Dermis microvascular lymphatic vessel endothelial cell (primary cell): Measurements from ENCODE around the gene PVALB. TPM values are rescaled to one million over a fixed set of nuclear protein-coding genes. Genes with fewer than 3 reads are reported as not detected.
A peak's percentile ranks its signal among the peaks of the same experiment; 100 is the strongest.

ENCODE experiments used
- DNase-seq, 2 donors: peaks; one replicate each; pipeline versions ENCODE4 v3.0.0 to v3.0.0-alpha.2; 2010; ENCODE audit warnings: low read depth in 2 of 2
- total RNA-seq: library from RNA; depleted of rRNA; stranded (reverse); fragments of >200 nt; gene quantifications from 2 replicates; pipeline ENCODE4 v1.2.1, GENCODE V29; 2014

Gene PVALB
- total RNA-seq, 1 donor from 2014 or later = not detected

DNA sequence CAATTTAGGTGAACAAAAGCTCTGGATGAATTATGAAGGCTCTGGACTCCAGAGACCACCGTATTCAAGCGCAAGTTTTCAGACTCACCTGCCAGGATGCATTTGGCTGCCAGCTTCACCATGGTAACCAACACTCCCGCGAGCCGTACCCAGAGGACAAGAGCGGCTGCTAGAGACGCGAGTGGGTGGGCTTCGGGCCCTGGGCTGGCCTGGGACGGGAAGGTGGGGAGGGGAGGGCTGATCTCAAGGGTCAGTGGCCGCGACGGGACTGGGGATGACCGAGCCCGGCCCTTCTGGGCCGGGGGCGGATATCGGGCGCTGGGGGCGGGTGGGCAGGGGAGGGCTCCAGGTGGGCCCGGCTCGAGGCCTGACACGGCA is 41.3 kb downstream of the PVALB start:
- DNase-seq = peak; percentile 17 to 29

DNA sequence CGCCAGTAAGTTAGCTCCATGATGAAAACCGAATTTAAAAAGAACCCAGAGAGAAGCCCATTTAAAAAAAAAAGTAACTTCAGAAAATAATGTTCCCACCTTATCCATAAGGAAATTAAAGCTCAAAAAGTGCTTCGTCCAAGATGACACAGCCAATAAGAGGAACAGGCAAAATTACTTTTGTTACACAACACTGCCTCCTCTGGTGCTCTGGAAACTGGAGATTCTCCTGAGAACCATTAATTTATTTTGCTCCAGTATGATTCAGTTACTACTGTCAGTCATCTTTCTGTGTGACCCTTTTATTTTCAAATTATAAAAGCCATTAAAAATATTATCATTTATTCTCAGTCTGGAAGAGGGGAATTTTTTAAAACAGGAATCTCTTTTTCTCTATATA is 42.9 kb downstream of the PVALB start:
- peak; percentile 22 to 50 for DNase-seq

DNA sequence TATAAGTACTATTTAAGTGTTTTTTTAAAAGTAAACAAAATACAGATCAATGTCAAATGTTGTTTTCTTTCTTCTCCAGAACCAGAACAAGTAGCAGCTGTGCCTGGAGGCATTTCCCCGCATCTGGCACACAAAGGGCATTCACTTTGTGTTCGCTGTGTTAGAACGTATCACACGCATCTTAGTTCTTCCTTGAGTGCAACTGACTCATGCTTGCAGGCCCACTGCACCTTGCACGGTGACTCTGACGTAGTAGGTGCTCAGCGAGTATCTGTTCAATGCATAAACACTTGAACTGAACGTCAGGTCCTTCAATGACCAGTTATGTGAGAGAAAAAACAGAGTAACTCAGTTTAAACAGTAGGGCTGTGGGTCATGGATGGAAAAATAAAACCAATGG is 44.4 kb downstream of the PVALB start:
- DNase-seq = no peak

DNA sequence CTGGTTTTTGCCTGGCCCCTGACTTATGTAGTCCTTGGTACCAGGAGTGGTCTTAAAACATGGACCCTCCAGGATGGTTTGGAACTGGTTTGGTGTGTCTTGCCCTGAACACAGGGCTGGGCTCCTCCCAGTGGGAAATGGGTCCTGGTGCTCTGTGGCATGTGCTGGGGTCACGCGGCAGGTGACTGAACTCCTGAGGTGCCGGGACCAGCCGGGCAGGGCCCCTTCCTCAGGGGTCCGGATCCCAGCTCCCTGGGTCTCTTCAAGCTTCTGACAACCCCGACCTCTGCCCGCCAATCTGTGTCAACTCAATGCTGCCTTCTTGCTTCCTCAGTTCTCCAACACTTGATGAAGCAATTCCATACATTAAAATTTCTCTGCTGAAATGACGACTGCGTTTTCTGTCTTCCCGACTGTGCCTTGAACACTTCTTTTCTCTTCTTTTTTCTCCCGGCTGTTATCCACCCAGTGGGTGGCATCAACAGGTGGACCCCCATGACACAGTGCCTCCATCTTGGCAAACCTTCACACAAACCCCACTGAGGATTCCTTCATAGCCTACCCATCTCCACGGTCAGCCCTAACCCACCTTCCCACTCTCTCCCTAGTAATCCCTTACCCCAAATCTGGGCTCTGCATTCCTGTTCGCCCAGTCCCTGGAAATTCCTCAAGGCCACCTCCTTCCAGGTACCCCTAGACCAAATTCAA is 45.3 kb downstream of the PVALB start:
- DNase-seq = no peak

DNA sequence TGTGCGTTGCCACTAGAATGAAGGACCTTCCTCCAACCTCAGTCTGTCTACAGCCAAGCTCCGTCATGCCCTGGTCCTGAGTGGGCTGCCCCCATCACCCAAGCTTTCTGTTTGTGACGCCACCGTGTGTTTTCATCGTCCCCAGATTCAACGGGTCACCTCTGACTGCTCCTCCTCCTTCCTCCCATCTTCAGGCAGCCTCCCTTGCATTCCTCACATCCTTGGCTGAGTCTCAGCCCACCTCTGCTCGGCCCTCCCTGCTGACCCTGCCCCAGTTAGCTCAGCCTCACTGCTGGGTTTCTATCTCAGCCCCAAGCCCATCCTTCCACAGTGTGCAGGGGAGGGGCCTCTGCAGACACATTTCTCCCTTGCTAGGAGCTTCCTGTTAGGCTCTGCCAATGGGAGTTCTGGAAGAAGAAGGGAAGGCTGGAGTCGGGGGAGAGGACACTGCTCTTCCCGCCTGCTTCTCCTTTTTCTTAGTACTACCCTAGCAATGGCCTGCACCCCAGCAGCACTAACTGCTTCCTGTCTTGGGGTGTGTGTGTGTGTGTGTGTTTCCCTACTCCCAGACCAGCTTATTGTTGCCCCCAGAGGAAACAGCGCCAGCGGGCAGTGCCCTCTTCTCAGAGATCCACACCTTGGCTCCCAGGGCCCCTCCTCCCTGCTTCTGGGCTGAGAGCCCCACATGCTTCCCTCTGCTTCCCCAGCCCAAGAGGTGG is 46.2 kb downstream of the PVALB start:
- DNase-seq = no peak

DNA sequence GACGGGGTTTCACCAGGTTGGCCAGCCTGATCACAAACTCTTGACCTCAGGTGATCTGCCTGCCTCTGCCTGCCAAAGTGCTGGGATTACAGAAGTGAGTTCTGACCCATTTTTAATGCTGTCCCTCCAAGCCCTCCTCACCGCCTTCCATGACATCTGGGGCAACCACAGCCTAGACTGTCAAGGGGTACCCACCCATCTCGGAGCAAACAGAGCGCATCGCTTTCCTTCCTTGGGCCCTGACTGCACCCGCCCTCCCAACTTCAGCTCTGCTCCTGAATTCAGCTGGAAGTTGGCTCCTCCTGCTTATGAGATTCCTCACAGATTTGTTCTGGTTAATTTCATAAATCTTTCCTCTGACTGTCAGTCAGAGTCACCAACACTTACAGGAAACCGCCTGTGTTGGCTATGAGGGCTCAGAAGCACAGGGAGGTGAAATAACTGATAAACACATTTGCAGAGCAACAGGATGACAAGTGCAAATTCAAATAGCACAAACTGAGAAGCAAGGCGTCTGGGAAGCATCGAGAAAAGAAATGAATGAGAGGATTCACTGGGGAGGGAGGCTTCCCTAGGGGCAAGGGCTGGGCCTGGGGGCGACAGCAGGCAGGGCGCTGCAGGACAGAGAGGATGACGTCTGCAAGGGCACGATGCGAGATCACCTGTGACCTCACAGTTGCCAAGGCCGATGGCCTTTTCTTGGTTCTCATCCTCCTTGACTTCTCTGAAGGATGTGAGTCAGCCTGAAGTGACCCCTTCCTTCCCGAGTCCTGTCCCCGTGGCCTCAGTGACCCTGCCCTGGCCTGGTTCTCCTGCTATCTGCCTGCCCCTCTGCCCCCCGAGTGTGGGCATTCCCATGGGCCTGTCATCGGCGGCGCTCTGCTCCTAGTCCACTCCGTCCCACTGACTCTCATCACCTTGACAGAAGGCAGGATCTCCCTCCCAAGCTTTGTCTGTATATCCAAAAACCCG is 47.0 kb downstream of the PVALB start:
- no peak for DNase-seq

DNA sequence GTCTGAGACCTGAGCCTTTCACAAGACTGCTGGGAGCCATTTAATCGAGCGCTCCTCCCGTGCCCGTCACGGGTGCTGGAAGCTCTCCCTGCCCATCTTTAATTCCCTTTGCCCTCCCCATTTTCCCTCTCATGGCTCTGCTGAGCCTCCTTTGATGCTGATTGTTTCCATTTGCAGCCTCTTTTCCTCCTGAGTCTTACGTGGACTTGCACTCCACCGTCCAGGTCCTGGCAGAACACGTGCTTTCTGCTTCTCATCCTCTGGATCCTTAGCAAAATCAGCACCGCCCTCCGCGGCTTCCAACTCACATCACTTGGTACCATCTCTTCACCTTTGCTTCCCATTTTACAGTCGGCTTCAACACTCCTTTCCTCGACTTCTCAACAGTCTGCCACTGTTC is 48.2 kb downstream of the PVALB start:
- DNase-seq = no peak

DNA sequence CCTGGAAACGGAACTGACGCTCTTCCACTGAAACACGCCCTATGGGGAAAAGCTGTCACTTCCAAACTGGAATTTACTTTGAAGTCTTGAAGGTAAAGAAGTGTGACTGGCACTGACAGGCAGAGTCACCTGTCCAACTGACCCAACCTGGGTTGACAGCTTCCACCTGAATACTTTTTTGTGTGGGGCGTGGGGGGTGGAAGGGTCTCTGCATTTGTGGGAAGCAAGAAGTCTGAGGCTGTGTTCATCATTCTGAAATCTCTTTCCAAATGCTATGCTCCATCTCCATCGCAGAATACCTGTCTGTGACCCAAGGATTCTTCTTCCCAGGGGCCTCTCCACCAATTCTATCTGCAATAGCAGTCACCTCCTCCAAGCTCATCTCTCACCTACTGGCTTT is 48.7 kb downstream of the PVALB start:
- DNase-seq = no peak

DNA sequence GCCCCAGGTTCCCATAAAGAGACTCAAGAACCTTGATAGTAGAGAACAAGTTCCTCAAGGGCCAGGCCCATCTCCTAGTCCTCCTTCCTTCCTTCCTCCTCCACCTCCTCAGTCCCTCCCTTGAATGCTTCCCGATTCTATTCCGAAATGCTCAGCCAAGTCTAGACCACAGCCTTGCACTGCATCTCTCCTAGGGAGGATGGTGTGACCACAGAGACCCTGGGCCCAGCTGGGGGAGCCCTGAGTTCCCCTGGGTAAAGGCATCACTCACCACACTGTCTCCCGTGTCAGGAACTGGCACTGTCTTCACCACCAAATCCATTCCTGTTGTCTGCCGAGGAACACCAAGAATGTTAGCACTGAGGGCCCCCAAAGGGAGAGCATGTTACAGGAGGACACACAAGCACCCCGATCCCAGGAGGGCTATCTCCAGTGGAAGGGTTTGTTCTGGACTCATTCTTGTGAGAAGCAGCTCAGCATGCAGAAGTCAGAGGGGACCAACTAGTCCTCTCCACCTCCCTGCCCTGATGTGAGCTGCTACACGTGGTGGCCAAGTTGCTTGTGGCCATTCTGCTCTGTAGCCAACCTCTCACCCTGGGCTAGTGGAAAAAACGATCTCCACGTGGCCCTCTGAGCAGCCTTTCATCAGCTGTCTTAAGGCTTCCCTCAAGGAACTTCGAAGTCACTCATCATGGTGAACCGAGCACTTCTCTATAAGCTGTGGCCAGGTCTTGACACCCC is 49.6 kb downstream of the PVALB start:
- DNase-seq = no peak

DNA sequence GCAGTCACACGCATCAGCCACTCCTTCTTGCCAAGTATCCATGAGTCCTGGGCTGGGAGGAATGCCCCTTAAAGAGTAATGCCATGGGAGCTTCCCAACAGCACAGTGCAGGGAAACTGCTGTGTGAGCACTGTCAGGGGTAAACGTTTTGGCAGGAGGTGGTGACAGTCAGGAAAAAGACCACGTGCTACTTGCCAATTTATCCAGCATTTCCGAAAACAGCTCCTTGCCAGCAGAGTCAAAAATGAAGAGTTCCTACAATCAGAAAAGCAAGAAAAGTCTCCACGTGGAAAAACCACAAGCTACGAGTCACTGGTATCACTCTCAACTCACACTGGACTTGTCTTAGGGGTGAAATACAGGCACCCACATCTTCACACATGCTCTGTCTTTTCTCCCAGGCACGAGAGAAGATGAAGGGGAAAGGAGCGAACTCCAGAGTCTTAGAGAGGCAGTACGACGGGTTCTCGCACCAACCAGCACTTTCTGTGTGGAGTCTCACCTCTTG is 50.8 kb downstream of the PVALB start:
- no peak for DNase-seq

DNA sequence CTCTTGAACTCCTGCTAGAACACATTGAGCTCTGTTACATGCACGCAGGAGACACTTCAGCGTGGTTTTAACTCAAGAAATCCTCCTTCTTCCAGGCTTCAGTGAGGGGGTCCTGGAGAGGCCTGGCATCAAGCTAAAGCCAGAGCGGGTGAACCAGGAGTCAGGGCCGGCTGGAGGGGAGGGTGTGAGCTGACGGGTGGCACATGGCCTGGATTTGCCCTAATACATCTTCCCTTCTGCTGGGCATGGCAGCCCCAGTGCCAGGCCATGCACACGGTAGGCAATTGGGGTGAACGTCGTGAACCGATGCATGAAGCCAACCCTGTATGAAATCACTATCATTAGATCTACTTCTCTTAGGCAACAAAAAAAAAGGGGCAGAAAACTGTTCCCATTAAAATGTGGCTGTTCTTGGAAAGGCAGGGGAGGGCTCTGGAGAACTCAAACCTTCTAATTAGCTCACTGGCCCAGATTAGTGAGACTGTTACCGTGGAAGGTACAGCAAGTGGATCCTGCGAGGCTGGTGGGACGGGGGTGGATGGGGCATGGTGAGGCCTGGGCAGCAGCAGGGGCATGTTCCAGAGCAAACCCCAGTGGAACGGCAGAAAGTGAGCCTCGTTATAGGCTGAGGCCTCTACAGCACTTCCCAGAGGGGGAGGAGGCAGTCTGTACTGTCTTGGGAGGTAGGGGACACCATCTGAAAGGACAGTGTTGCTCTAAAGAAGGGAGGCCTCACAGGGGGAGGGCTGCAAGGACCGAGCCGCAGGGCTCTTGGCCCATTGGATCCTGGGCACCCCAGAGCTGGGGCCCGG is 51.5 kb downstream of the PVALB start:
- DNase-seq = no peak

DNA sequence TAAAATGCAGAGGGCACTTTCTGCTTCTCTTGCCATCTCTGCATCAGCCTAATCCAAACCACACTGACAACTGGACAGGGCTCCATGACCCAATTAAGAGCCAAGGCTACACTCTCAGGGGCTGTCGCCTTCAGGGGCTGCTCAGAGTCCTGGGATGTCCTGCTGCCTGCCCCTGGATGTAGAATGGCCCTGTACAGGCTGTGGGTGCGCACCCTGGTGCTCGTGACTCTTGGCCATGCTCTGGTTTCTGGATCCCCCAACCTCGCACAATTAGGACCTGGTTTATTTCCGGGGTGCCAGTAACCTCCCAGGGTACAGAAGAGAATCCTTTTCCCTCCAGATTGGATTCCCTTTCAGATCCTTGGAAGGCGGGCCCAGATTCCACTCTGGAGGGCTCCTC is 52.2 kb downstream of the PVALB start:
- no peak for DNase-seq

DNA sequence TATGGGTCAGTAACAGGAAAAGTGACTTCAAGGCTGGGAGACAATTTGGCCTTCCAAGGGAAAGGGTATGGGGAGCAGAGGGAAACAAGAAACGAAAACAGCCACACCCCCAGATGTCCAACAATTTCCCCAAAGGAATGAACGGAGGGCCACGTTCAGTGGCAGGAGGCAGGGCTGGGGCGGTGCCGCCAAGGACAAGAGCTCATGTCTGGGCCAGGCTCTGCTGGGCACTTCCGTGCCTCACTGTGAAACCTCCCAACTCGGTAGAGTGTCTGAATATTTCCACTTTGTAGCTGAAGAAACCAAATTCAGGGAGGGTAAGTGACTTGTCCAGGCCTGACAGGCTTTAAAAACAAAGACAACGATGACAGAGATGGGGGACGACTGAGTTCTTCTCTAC is 52.8 kb downstream of the PVALB start:
- no peak for DNase-seq

DNA sequence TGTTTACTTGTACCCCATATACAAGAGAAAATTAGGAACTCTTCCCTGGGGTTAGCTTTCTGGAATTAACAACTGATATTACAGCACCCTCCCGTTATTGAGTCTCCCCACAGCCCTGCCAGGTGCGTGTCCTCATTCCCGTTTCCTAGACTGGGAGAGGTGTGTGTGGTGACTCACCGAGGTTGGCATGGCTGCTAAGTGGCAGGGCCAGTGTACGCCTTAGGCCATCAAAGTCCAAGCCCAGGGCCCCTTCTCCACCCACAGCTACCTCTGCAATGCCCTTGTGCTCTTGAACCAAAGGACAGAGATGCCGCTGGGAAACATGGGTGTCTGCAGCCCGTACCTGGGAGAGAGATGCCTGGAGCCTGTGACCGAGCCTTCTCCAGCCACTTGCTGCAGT is 53.3 kb downstream of the PVALB start:
- no peak for DNase-seq

DNA sequence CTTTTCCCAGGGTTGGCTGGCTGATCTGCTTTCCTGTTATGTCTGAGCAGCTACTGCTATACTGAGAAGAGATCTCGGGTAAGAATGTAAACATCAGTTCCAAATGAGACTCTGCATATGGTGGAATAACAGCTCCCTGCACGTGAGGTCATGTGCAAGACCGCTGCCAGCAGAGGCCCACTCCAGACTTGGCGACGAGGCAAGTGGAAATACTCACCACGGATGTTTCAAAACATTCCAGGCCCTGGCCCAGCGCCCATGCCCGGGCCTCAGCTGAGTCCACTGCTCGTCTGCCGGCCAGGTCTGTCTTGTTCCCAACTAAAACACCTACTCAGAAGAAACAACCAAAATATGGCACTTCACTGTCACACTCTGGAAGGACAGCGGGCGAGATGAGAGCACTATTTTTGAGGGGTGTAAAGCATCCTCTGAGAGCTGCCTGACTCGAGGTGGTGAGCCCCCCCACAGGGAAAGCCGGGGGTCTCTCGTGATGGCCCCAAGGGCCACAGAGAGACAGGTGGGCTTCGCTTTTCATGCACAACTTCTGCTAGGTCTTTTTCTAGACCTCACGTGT is 54.1 kb downstream of the PVALB start:
- no peak for DNase-seq

DNA sequence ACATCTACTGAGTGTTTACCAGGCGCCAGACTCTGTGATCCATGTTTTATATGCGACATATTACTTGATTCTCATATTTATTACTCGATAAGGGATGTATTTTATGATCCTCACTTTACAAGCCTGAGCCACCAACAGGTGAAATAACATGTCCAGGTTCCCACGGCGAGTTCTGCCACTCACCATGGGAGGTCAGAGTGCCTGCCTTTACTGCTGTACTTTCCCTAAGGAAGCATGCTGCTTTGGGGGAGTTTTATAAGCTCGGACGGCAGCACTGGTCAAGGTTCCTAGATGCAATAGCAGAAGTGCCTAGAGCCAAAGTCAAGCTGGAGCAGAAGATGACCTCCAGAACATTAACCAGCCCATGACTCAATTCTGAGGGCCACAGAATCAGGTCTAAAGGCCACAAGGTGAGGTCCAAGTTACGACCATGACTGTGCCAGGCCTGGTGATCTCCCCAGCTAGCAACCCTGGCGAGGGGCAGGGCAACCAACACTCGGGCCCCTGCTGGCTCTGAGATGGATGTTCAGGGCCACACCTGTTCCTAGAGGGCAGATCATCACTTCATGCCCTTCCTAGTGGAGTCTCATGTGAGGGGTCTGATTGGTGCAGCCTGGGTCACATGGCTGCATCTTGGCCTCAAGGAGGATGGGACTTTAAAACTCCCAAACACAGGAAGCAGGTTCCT is 55.1 kb downstream of the PVALB start:
- DNase-seq = no peak

DNA sequence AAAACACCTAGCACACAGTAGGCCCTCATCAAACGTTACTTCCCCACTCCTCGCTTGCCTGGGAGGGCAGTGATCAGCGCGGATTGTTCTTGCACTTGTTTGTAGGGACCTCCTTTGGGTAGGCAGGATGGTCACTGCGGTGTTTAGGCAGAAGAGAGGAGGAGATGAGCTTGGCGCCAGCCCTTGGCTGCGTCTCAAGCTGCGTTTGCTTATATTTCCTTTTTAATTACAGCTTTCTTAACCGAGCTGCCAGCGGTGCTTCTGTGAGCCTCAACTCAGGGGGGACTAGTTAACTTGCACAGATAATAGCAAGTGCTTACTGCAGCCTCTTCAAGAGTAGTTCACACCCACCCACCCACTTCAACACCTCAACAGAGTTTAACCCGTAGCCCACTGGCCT is 56.0 kb downstream of the PVALB start:
- DNase-seq = no peak

DNA sequence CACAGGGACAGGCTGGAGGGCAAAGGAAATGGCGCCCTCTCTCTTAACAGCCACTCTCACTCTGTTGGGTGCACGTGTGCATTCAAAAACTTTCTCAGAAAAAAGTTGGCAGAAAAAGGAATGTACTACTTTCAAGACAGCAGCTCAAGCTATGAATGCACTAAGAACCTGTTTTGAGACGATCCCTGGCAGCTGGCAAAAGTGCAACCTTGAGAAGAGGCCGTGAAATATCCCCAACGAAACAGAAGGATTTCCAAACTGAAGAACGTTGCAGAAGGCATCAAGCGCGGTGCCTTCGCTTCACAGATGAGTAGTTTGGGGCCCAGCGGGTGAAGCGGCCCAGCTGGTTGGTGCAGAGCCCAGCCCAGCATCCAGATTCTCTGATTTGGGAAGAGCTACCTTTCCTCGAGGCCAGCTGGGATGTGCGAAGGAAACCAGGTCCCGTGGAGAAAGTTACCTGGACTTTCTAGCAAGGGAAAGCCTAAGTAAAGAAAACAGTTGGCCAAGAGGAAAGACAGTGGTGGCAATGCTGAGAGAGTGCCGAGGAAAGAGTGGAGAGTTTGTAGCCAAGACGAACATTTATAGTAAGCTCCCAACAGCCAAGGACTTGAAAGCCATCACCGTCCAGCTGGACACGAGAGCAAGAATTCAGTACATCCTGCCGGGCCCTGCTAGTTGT is 57.2 kb downstream of the PVALB start:
- no peak for DNase-seq

DNA sequence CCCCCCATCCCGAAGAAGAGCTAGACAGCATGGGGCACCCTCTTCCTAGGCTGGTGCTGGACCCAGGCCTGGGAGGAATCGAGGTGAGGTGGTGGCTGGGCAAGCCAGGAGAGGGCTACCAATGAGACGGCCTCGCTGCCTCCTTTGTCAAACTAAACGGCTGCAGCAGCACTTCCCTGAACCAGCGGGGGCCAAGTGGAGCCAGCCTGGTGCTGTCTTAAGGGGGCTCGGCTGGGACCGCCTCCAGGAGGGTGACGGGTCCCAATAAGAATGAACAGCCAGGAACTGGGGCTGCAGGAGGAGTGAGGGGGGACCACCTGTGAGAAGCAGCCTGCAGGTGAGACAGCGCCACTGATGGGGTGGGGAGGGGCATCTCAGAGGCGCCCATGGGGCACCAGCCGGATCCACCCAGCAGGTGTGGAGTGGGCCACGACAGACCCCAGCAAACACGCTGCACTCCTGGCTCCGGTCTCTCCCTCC is 58.0 kb downstream of the PVALB start:
- no peak for DNase-seq
